ENCODE measurements around the gene CLEC17A. TPM values are rescaled to one million over a fixed set of nuclear protein-coding genes. Genes with fewer than 3 reads are reported as not detected.
"Not testable (repeated sequence)": the region's sequence is repeated elsewhere in the genome, so short reads cannot be mapped to it uniquely, and the experiment has no call there.

Gene CLEC17A
- total and polyA plus RNA-seq, 2 experiments from 2014 or later, result not detected

DNA sequence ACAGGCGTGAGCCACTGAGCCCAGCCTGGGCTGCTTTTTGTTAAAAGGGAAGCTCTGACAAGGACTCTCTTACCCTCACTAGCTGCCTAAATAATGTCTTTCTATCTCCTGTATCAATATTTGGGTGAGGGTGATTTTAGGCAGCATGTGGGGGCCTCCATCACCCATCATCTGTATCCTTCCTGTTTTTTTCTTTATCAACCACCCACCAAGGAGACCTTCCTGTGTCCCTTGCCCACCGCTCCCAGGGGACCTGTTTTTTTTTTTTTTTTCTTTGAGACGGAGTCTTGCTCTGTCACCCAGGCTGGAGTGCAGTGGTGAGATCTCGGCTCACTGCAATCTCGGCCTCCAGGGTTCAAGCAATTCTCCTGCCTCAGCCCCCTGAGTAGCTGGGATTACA is 5.6 kb upstream of the CLEC17A start:
- DNase-seq, result no peak
- Histone ChIP-seq H2AFZ (no peak overlapping the region), H3K79me2 (ENCODE audit: insufficient read depth) (no peaks in the 10 kb centered on the region), H3K9me2 (ENCODE audit: insufficient read depth) (no peaks in the 10 kb centered on the region), H3K27me3 (replicated peaks; ENCODE audit: insufficient read depth) (no peaks in the 10 kb centered on the region), H3K4me3 (no peak overlapping the region), H3K4me1 (ENCODE audit: insufficient read depth) (peaks cover 4% of the 10 kb centered on the region), H3F3A (ENCODE audit: insufficient read depth) (no peaks in the 10 kb centered on the region), H3K27ac (no peak overlapping the region), H3K4me2 (ENCODE audit: unreplicated experiment) (no peak overlapping the region), H3K9ac (no peak overlapping the region), H3K9me3 (ENCODE audit: low read depth) (no peaks in the 10 kb centered on the region), H3K36me3 (ENCODE audit: low read depth) (no peaks in the 10 kb centered on the region), H4K20me1 (ENCODE audit: insufficient read depth) (no peaks in the 10 kb centered on the region)
- 34 to 43% methylated on average over 5 of the region's 5 CpGs for WGBS, 2 experiments (ENCODE audit: low coverage in 1 of 2, low lambda C conversion rate in 2 of 2, missing lambda C conversion rate in 2 of 2)
- in situ Hi-C loops (cut with MboI), result no loop called here
- no peak for TF ChIP-seq EZH2 (IDR thresholded peaks at IDR 0.05; ENCODE audit: insufficient read depth, poor library complexity, severe bottlenecking)
- TF ChIP-seq EZH2phosphoT487 (IDR thresholded peaks at IDR 0.05; ENCODE audit: insufficient read depth, low read depth), result no peak

GRCh38 chr19:14577885-14578427 is 4.9 kb upstream of the CLEC17A start:
- in situ Hi-C loops (cut with MboI), result no loop called here

GRCh38 chr19:14580623-14581237 is 2.2 kb upstream of the CLEC17A start:
- no peaks in the 10 kb centered on the region for H3K9me2 ChIP-seq (ENCODE audit: insufficient read depth)
- DNase-seq, result no peak
- in situ Hi-C loops (cut with MboI), result no loop called here
- H3K4me2 ChIP-seq (ENCODE audit: unreplicated experiment), result no peak overlapping the region
- no peaks in the 10 kb centered on the region for H4K20me1 ChIP-seq (ENCODE audit: insufficient read depth)
- no peaks in the 10 kb centered on the region for H3K9me3 ChIP-seq (ENCODE audit: low read depth)
- no peaks in the 10 kb centered on the region for H3F3A ChIP-seq (ENCODE audit: insufficient read depth)
- 43 to 57% methylated on average over 6 of the region's 6 CpGs for WGBS, 2 experiments (ENCODE audit: low coverage in 1 of 2, low lambda C conversion rate in 2 of 2, missing lambda C conversion rate in 2 of 2)
- no peak overlapping the region for H3K4me3 ChIP-seq
- H3K79me2 ChIP-seq (ENCODE audit: insufficient read depth), result no peaks in the 10 kb centered on the region
- no peak overlapping the region for H3K27ac ChIP-seq
- H3K36me3 ChIP-seq (ENCODE audit: low read depth), result no peaks in the 10 kb centered on the region
- H3K9ac ChIP-seq, result no peak overlapping the region
- TF ChIP-seq EZH2phosphoT487 (IDR thresholded peaks at IDR 0.05; ENCODE audit: insufficient read depth, low read depth) (no peak), EZH2 (IDR thresholded peaks at IDR 0.05; ENCODE audit: insufficient read depth, poor library complexity, severe bottlenecking) (no peak)
- H3K4me1 ChIP-seq (ENCODE audit: insufficient read depth), result no peaks in the 10 kb centered on the region
- no peak overlapping the region for H2AFZ ChIP-seq
- H3K27me3 ChIP-seq (replicated peaks; ENCODE audit: insufficient read depth), result no peaks in the 10 kb centered on the region

More at GRCh38 chr19:14577885-14578427, 4.9 kb upstream of the CLEC17A start:
- no peak for DNase-seq
- peaks cover 4% of the 10 kb centered on the region for H3K4me1 ChIP-seq (ENCODE audit: insufficient read depth)
- no peaks in the 10 kb centered on the region for H3K79me2 ChIP-seq (ENCODE audit: insufficient read depth)
- WGBS, 2 experiments (ENCODE audit: low coverage in 1 of 2, low lambda C conversion rate in 2 of 2, missing lambda C conversion rate in 2 of 2), result 21 to 23% methylated on average over 5 to 6 of the region's 6 CpGs
- no peak overlapping the region for H3K4me3 ChIP-seq
- H3K9me2 ChIP-seq (ENCODE audit: insufficient read depth), result no peaks in the 10 kb centered on the region
- H3K36me3 ChIP-seq (ENCODE audit: low read depth), result no peaks in the 10 kb centered on the region
- H3K27me3 ChIP-seq (replicated peaks; ENCODE audit: insufficient read depth), result no peaks in the 10 kb centered on the region
- H3F3A ChIP-seq (ENCODE audit: insufficient read depth), result no peaks in the 10 kb centered on the region
- no peak overlapping the region for H3K4me2 ChIP-seq (ENCODE audit: unreplicated experiment)
- no peaks in the 10 kb centered on the region for H4K20me1 ChIP-seq (ENCODE audit: insufficient read depth)
- no peaks in the 10 kb centered on the region for H3K9me3 ChIP-seq (ENCODE audit: low read depth)
- no peak overlapping the region for H3K27ac ChIP-seq
- no peak overlapping the region for H2AFZ ChIP-seq
- H3K9ac ChIP-seq, result no peak overlapping the region
- TF ChIP-seq EZH2phosphoT487 (IDR thresholded peaks at IDR 0.05; ENCODE audit: insufficient read depth, low read depth) (no peak), EZH2 (IDR thresholded peaks at IDR 0.05; ENCODE audit: insufficient read depth, poor library complexity, severe bottlenecking) (no peak)

DNA sequence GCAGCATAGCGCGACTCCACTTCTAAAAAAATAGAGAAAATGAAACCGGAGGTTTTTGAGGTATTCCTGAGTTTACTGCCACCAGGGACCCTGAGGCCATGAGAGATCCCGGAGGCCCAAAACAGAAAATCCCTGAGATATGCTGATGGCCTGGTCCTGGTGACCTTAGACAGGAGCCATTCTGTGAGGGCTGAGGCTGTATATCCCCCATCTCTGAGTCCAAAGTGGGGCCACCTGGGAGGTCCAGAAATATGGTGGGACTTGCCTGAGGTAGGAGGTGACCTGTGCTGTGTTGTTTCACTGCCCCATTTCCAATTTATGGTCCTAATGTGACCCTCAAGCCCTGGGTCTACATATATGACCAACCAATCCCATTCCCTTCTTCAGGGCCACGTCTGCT is 1.5 kb downstream of the CLEC17A start:
- H3F3A ChIP-seq (ENCODE audit: insufficient read depth); H3K36me3 ChIP-seq (ENCODE audit: low read depth); H3K27ac ChIP-seq; H3K9ac ChIP-seq; DNase-seq; H3K4me3 ChIP-seq; H3K79me2 ChIP-seq (ENCODE audit: insufficient read depth); H3K4me1 ChIP-seq (ENCODE audit: insufficient read depth); H3K27me3 ChIP-seq (replicated peaks; ENCODE audit: insufficient read depth); H3K9me2 ChIP-seq (ENCODE audit: insufficient read depth); H2AFZ ChIP-seq; H4K20me1 ChIP-seq (ENCODE audit: insufficient read depth); in situ Hi-C loops (cut with MboI); H3K4me2 ChIP-seq (ENCODE audit: unreplicated experiment); H3K9me3 ChIP-seq (ENCODE audit: low read depth): not testable (repeated sequence)
- 62 to 74% methylated on average over 4 to 5 of the region's 5 CpGs for WGBS, 2 experiments (ENCODE audit: low coverage in 1 of 2, low lambda C conversion rate in 2 of 2, missing lambda C conversion rate in 2 of 2)

- H3F3A ChIP-seq (ENCODE audit: insufficient read depth); H4K20me1 ChIP-seq (ENCODE audit: insufficient read depth); H3K9me2 ChIP-seq (ENCODE audit: insufficient read depth); H3K9ac ChIP-seq; H3K36me3 ChIP-seq (ENCODE audit: low read depth); in situ Hi-C loops (cut with MboI); H3K4me1 ChIP-seq (ENCODE audit: insufficient read depth); H3K27me3 ChIP-seq (replicated peaks; ENCODE audit: insufficient read depth); H3K79me2 ChIP-seq (ENCODE audit: insufficient read depth); H3K9me3 ChIP-seq (ENCODE audit: low read depth); H3K4me3 ChIP-seq; H3K27ac ChIP-seq; H3K4me2 ChIP-seq (ENCODE audit: unreplicated experiment); H2AFZ ChIP-seq: not testable (repeated sequence)
- peak; percentile 44 for DNase-seq
- 39 to 45% methylated on average over 3 of the region's 3 CpGs for whole genome bisulfite sequencing, 2 experiments (ENCODE audit: low coverage in 1 of 2, low lambda C conversion rate in 2 of 2, missing lambda C conversion rate in 2 of 2)
Observed at GRCh38 chr19:14585187-14585586, 2.3 kb downstream of the CLEC17A start.

DNA sequence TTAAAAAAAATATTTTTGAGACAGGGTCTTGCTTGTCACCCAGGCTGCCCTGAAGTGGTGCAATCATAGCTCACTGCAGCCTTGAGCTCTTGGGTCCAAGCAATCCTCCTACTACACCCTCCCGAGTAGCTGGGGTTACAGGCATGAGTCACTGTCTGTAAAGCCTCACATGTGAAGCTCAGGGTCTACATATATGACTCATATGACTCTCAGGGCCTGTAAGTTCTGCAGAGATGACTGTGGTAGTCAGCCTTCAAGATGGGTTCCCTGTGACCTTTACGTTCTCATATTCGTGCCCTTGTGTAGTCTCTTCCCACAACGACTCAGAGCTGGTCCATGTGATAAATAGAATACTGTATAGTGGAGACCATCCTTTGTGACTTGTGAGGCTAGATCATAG is 6.5 kb downstream of the CLEC17A start:
- H3K4me3 ChIP-seq; H2AFZ ChIP-seq; H3K4me2 ChIP-seq (ENCODE audit: unreplicated experiment); H3K9me3 ChIP-seq (ENCODE audit: low read depth); H3K4me1 ChIP-seq (ENCODE audit: insufficient read depth); H3F3A ChIP-seq (ENCODE audit: insufficient read depth); H3K79me2 ChIP-seq (ENCODE audit: insufficient read depth); H3K27me3 ChIP-seq (replicated peaks; ENCODE audit: insufficient read depth); H3K27ac ChIP-seq; H4K20me1 ChIP-seq (ENCODE audit: insufficient read depth); H3K9ac ChIP-seq; in situ Hi-C loops (cut with MboI); H3K36me3 ChIP-seq (ENCODE audit: low read depth); H3K9me2 ChIP-seq (ENCODE audit: insufficient read depth): not testable (repeated sequence)
- 26 to 40% methylated on average over 2 to 3 of the region's 4 CpGs for WGBS, 2 experiments (ENCODE audit: low coverage in 1 of 2, low lambda C conversion rate in 2 of 2, missing lambda C conversion rate in 2 of 2)
- peak; percentile 17 for DNase-seq
